Kidney (tissue), 14 donors: ENCODE results near the gene HBP1. TPM values are rescaled to one million over a fixed set of nuclear protein-coding genes. Genes with fewer than 3 reads are reported as not detected.
A peak's percentile ranks its signal among the peaks of the same experiment; 100 is the strongest.

Source experiments
- DNase-seq, 5 donors: peaks; one replicate each; pipeline ENCODE4 v3.0.0-alpha.2; 2013 to 2020
- FAIRE-seq: peaks from 2 replicates; lab custom pipeline; 2012; peaks lifted over from hg19 to GRCh38; lab: Jason Lieb, UNC
- H3K27ac ChIP-seq, 2 donors: one replicate each; pipeline ENCODE4 v1.7.0; 2013; ENCODE audit warnings: low read depth in 2 of 2, low read length in 2 of 2, inconsistent platforms in 1 of 2
- H3K27me3 ChIP-seq: one replicate; pipeline ENCODE4 v1.7.1; 2013; ENCODE audit warnings: low read length, inconsistent platforms; ENCODE audit not compliant: control insufficient read depth, insufficient read depth
- H3K36me3 ChIP-seq, 3 donors: one replicate each; pipeline versions ENCODE4 v1.7.0 to v1.7.1; 2013; ENCODE audit warnings: low read length in 3 of 3, control low read depth in 1 of 3, inconsistent platforms in 1 of 3; ENCODE audit not compliant: insufficient read depth in 3 of 3, control insufficient read depth in 2 of 3
- H3K4me1 ChIP-seq, 3 donors: one replicate each; pipeline versions ENCODE4 v1.7.0 to v1.7.1; 2013; ENCODE audit warnings: low read length in 3 of 3, inconsistent platforms in 1 of 3, low read depth in 1 of 3; ENCODE audit not compliant: control insufficient read depth in 2 of 3, insufficient read depth in 2 of 3
- H3K4me3 ChIP-seq, 3 donors: one replicate each; pipeline versions ENCODE4 v1.7.0 to v1.8.1; 2013; ENCODE audit warnings: low read length in 3 of 3, control low read depth in 1 of 3, inconsistent platforms in 1 of 3
- H3K9ac ChIP-seq, 3 donors: one replicate each; pipeline versions ENCODE4 v1.7.0 to v1.7.1; 2013; ENCODE audit warnings: low read length in 3 of 3, control low read depth in 1 of 3, inconsistent platforms in 1 of 3
- H3K9me3 ChIP-seq, 3 donors: one replicate each; pipeline versions ENCODE4 v1.7.0 to v1.7.1; 2013; ENCODE audit warnings: low read length in 3 of 3, control low read depth in 1 of 3, inconsistent platforms in 1 of 3; ENCODE audit not compliant: control insufficient read depth in 2 of 3, insufficient read depth in 1 of 3
- intact Hi-C: fragments of 100-400 bp; cut with DNase I; formaldehyde crosslinking; loops from one replicate; pipeline ENCODE4 v1.11.1; 2022
- polyA plus RNA-seq: library from polyadenylated mRNA; stranded (reverse); fragments of 350-450 nt; fragmentation: Illumina TruSeq; extraction: RNeasy Lipid Tissue Mini Kit (QIAGEN cat#74804); gene quantifications from one replicate; pipeline ENCODE4 v1.2.3, GENCODE V29; 2014; ENCODE audit warnings: low read depth, low replicate concordance; ENCODE audit not compliant: insufficient read depth
- total RNA-seq: library from RNA; stranded (reverse); fragmentation: NEBNext Ultra II Directional; extraction: Animal tissue kit (Norgen Biotek cat#: 25700); gene quantifications from one replicate; pipeline ENCODE4 v1.2.1, GENCODE V29; 2021
- TF ChIP-seq, protein P1 (sequence below): IDR thresholded peaks from 3 replicates; pipeline ENCODE4 v1.5.1; 2012; ENCODE audit warnings: mild to moderate bottlenecking, moderate library complexity, borderline replicate concordance; ENCODE audit not compliant: insufficient read depth; ENCODE audit errors: extremely low read depth
- donor health status: control.
- donor health status: control.
- donor health status: control.
- donor health status: control.
- donor health status: control.
- donor health status: DM: yes; HTN: yes; CAD: no.
- donor health status: Normal renal cell carcinoma (clear cell type).

Gene HBP1
- total and polyA plus RNA-seq, 2 donors from 2014 or later, result 29.3 to 64.4 TPM

DNA sequence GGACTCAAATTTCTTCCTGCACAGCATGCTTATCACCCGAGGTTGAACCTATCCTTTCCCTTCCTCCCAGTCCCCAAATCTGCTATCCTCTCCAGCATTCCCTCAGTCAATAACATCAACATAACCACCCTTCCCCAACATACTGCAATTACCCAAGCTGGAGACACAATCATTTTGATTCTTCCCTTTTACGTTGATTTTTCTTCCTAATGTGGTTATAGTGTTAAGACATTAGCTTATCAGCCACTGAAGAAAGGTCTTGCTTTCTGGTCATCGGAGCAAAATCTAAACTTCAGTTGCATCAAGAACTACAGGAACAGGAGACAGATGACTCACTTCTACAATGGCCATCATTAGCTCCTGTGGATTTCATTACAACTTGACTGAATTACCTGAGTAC, 3.5 kb upstream of the HBP1 start:
- Histone ChIP-seq H3K9me3 (no peaks in the 10 kb centered on the region), H3K4me1 (no peaks in the 10 kb centered on the region), H3K9ac (no peak overlapping the region), H3K4me3 (no peak overlapping the region), H3K36me3 (no peaks in the 10 kb centered on the region), H3K27me3 (no peaks in the 10 kb centered on the region), H3K27ac (no peak overlapping the region)
- TF ChIP-seq, protein P1, sequence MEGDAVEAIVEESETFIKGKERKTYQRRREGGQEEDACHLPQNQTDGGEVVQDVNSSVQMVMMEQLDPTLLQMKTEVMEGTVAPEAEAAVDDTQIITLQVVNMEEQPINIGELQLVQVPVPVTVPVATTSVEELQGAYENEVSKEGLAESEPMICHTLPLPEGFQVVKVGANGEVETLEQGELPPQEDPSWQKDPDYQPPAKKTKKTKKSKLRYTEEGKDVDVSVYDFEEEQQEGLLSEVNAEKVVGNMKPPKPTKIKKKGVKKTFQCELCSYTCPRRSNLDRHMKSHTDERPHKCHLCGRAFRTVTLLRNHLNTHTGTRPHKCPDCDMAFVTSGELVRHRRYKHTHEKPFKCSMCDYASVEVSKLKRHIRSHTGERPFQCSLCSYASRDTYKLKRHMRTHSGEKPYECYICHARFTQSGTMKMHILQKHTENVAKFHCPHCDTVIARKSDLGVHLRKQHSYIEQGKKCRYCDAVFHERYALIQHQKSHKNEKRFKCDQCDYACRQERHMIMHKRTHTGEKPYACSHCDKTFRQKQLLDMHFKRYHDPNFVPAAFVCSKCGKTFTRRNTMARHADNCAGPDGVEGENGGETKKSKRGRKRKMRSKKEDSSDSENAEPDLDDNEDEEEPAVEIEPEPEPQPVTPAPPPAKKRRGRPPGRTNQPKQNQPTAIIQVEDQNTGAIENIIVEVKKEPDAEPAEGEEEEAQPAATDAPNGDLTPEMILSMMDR, result no peak
- DNase-seq, result no peak
- FAIRE-seq, result no peak
- intact Hi-C loops, result no loop called here

DNA sequence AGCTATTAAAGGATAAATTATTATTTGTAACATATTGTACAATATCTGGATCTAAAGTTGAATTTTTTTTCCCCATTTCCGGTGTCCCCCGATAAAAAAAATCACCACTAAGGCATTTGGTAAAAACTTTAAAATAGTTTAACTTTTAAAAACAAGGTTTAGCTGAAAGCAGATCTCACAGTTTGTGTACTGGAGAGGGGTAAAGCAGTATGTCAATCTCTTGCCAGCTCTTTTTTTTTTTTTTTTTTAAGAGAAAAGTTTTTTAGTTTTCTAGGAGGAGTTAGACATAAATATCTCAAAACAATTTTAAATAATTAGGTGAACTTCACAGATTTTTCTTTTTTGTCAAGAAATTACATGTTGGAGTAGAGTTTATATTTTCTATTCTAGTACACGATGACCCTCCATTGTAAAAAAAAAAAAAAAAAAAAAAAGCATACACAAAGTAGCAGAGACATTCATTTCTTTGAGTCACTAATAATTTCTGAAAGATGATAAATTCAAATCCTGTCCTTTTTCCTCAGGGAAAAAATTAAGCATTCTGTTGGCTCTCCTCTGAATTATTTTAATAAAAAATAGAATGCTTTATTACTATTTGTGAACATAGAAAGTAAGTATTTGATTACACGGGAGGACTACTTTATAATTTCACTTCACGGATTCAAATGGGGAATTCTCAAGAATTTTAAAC, 1.9 kb upstream of the HBP1 start:
- intact Hi-C loops, result no loop called here
- Histone ChIP-seq H3K4me3 (peak overlapping the region; percentile 69 to 91 (median 86)), H3K9ac (peak overlapping the region; percentile 67 to 87 (median 83)), H3K4me1 (no peaks in the 10 kb centered on the region), H3K9me3 (no peaks in the 10 kb centered on the region), H3K27me3 (no peaks in the 10 kb centered on the region), H3K27ac (peak overlapping the region in 1 of 2 donors; percentile 99), H3K36me3 (no peaks in the 10 kb centered on the region)
- FAIRE-seq (peak; percentile 51), DNase-seq (no peak)
- TF ChIP-seq, protein P1, result no peak

DNA sequence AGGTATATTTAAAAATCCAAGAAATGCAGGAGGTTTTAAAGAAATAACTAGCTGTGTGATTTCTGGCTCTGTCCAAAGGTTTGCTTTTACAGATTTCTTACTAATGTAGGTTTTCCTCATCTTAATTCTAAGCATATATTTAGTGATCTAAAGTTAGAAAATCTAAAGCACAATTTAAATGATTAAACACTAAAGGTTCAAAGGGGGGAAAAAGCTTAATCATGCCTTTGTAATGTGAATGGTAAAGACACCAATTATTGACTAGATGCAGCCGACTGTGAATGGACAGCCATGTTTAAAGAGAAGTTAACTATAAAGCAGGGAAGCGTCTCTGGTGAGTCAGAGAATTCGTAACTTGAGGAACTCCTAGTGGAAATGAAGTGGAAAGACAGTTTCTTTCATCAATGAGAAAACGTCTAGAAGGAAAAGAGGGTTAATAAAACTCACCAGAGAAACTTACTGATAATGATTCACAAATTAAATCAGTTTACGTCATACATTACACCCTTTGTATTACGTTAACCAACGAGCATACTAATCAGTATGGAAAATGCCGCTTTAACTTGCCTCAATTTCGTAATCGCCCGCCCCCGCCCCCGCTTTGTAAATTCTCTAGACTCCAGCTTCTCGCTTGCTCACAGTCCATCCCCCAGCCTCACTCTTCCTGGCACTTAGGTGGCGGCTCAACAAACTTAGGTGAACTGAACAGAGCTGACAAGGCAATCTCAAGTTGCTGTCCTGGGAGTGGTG, 1.1 kb upstream of the HBP1 start:
- Histone ChIP-seq H3K27ac (peak overlapping the region; percentile 94 to 99), H3K9ac (peak overlapping the region; percentile 67 to 87 (median 83)), H3K9me3 (no peaks in the 10 kb centered on the region), H3K36me3 (no peaks in the 10 kb centered on the region), H3K27me3 (no peaks in the 10 kb centered on the region), H3K4me3 (peak overlapping the region; percentile 69 to 91 (median 86)), H3K4me1 (peaks cover 0 to 3% (median 0%) of the 10 kb centered on the region in 3 donors)
- FAIRE-seq (no peak), DNase-seq (peak in 3 of 5 donors; percentile 14 to 92 (median 90))
- intact Hi-C loops, result no loop called here
- TF ChIP-seq, protein P1, result peak; percentile 11
